Measurements from ENCODE around the gene DLGAP4.
"Not testable (repeated sequence)": the region's sequence is repeated elsewhere in the genome, so short reads cannot be mapped to it uniquely, and the experiment has no call there.

The DLGAP4 gene

DNA sequence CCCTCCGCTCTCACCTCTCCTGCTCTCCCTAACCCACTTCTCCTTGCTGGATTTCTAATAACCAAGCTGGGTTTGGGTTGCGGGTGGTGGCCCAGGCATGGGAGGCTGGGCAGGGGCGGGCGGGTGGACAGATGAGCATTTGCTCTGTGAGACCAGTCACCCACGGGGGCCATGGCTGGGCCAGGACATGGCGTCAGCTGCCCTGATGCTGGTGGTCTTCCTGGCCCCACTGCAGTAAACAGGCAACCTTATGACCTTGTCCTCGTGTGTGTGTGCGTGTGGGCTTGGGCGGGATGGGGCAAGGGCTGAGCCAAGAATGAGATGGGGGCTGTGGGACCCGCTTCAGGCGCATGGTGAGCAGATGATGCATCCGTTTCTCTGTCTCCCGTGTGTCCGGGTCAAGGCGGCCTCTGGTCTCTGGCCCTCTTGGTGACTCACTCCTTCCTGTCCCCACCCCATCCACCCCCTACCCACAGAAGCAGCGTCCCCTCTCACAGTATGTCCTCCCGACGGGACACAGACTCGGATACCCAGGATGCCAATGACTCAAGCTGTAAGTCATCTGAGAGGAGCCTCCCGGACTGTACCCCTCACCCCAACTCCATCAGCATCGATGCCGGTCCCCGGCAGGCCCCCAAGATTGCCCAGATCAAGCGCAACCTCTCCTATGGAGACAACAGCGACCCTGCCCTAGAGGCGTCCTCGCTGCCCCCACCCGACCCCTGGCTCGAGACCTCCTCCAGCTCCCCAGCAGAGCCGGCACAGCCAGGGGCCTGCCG is 193.8 kb downstream of the DLGAP4 start:
- DNase-seq (ENCODE audit: low read depth): no peak

DNA sequence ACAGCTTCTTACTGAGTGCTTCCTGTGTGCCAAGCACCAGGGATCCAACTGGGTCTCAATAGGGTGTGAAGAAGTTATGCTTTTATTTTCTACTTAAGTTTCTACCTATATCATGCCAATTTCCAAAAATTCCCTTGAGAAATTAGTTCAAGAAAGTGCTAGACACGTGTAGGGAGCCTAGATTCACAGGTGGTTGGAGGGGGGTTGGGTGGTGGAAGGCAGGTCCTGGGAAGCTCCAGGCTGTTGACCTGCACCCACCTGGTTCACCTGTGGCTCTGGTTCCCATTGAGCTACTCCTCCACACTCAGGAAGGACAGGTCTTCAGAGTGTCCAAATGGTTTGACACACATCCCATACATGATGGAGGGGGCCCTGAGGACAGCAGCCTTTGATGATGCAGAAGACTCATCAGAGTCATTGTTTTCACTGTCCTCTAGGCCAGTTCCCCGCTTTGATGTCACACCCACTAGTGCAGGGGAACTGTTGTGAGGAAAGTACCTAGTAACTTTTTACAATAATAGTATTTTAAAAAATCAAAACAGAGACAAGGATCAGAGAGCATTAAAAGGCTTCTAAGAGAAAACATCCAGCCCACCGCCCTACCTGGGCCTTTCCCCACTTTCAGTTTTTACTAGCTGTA is 195.3 kb downstream of the DLGAP4 start:
- DNase-seq (ENCODE audit: low read depth): no peak

DNA sequence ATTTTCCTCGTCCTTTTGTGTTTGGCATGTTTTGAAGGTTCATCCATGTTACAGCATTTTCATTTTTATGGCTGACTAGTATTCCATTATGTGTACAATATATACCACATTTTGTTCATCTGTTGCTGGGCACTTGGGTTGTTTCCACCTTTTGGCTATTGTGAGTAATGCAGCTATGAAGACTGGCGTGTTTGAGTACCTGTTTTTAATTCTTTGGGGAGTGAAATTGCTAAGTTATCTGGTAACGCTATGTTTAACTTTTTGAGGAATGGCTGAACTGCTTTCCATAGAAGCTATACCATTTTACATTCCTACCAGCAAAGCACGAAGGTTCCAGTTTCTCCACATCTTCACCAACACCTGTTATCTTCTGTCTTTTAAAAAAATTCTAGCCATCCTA is 198.2 kb downstream of the DLGAP4 start:
- DNase-seq (ENCODE audit: low read depth): no peak

DNA sequence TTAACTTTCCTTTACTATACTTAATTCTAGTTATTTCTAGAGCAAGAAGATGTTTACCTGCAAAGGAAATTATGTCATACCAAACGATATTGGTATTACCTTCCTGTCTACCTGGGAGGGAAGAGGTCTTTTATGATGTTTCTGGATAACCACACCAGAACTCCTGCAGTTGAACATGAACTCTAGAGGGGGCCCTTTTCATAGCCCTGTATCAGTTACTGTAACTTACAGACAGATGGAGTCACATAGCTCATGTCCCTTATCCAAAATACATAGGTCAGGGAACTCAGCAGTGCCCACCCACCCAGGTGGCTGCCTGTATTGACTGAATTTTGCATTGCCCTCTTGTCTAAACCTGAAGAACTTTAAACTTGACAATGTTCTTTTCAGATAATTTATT is 200.1 kb downstream of the DLGAP4 start:
- no peak for DNase-seq (ENCODE audit: low read depth)

DNA sequence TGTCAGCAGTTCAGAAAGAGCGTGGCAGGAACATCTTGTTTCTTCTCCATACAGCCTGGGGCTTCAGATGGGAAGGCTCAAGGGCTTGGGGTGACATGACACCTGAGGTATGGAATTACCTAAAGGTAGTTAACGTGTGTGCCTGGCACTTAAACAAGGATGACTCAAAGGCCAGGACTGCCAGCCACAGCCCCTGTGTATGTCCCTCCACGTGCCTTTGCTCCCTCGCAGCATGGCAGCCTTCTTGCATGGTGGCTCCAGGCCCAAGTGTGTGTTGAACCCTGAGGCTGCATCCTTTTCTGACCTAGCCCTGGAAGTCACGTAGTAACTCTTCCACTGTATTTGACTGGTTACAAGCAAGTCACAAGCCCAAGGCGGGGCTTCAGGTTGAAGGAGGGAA is 201.6 kb downstream of the DLGAP4 start:
- no peak for DNase-seq (ENCODE audit: low read depth)

DNA sequence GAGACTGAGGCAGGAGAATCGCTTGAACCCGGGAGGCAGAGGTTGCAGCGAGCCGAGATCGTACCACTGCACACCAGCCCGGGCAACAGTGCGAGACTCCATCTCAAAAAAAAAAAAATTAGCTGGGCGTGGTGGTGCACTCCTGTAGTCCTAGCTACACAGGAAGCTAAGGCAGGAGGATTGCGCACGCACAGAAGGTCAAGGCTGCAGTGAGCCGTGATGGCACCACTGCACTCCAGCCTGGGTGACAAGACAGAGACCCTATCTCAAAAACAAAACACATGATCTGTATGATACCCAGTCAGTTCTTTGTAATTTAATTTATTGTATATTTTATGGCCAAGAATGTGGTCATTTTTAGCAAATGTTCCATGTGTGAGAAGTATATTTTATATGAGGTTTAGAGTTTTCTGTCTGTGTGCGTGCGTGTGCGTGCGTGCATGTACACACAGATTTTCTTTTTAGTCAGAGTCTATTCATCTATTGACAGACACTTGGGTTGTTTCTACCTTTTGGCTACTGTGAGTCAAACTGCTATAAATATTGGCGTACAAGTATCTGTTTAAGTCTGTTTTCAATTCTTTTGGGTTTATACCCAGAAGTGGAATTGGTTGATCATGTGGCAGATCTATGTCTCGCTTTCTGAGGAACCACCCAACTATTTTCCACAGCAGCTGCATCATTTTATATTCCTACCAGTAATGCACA is 213.0 kb downstream of the DLGAP4 start:
- no peak for DNase-seq (ENCODE audit: low read depth)

DNA sequence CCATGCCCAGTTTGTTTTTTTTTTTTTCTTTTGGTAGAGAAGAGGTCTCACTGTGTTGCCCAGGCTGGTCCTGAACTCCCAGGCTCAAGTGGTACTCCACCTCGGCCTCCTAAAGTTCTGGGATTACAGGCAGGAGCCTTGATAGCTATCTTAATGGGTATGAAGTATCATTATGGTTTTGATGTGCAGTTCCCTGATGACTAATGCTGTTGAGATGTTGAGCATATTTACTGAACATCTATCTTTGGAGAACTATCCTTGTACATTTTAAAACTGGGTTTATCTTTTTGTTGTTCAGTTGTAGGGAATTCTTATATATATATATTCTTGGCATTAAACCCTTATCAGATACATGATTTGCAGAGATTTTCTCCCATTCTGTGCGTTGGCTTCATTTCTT is 213.8 kb downstream of the DLGAP4 start:
- DNase-seq (ENCODE audit: low read depth): no peak

DNA sequence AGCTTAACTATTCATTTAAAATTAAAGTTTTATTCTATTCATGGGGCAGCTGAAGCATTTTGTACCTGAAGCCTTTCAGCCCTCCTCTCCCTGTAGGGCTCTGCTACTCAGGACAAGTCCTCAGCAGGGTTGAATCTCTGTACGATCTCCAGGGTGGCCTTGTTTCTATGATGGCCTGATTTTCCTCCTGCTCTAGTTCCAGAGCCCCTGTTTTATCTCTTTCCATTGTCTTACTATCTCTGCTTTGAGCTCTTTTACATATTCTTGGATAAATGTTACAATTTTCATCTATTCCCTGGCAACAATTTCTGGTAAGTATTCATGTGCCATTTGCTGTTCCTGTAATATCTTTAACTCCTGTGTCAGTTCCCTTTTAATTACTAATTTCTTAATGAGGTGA is 215.4 kb downstream of the DLGAP4 start:
- DNase-seq (ENCODE audit: low read depth): no peak

DNA sequence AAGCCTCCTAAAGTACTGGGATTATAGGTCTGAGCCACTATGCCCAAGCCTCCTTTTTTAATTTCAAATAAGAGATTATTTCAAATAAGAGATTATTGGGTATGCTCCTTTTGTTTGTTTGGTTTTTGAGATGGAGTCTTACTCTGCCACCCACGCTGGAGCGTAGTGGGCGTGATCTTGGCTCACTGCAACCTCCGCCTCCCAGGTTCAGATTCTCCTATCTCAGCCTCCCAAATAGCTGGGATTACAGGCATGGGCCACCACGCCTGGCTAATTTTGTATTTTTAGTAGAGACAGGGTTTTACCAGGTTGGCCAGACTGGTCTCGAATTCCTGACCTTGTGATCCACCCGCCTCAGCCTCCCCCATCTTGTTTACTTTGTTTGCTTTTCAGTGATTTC is 216.3 kb downstream of the DLGAP4 start:
- not testable (repeated sequence) for DNase-seq (ENCODE audit: low read depth)

DNA sequence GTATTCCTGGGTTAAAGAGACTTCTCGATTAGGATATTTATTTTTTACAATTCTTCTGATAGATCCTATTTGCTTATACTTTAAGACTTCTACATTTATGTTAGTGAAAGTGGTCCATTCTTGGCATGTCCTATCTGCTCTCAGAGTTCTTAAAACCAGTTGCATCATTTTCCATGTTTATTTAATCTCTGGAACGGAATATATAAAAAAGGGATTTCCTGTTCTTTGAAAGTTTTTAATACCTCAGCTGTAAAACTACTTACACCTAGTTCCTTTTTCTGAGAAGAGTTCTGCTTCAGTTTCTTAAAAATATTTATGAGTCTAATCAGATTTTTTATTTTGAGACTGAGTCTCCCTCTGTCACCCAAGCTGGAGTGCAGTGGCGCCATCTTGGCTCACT is 217.2 kb downstream of the DLGAP4 start:
- no peak for DNase-seq (ENCODE audit: low read depth)

DNA sequence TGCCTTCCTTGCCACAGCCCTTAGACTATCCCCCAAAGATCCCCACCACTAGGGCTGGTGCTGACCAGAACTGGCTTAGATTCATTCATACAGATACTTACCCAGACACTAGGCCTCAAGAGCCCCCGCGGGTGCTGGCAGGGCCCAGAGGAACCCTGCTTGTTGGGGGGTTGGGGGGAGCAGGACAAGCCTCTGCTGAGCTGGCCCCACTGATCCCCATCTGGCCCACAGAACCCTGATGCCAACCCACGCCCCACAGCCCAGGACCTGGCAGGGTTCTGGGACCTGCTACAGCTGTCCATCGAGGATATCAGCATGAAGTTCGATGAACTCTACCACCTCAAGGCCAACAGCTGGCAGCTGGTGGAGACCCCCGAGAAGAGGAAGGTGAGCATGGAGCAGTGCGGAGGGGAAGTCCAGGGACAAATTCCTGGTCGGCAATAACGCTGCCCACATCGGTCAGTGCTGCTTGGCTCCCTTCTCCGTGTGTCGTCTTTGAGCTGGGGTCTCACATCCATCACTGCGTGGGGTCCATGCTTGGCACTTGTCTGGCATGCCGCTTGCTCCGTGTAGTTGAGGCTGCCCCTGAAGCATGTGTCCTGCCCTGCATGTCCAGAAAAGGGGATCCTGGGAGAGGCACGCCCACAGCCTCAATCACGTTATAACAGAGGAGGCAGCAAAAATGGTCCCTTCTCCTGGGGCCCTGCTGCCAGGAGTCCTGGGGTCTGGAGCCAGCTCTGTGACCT is 219.7 kb downstream of the DLGAP4 start:
- DNase-seq (ENCODE audit: low read depth): no peak

DNA sequence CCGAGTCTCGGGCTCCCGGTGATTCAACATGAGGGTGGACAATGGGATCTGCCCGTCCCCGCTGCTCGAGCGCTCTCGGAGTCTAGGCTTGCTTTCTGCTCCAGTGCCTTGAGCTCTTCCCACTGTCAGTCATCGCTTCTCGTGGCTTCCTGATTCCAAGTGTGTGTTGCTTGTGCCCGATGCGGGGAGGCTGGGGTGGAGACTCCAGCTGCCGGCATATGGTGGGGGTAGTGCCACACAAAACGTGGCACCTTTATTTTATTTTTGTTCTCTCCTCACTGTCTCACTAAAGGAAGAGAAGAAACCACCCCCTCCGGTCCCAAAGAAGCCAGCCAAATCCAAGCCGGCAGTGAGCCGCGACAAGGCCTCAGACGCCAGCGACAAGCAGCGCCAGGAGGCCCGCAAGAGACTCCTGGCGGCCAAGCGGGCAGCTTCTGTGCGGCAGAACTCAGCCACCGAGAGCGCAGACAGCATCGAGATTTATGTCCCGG is 220.4 kb downstream of the DLGAP4 start:
- no peak for DNase-seq (ENCODE audit: low read depth)

DNA sequence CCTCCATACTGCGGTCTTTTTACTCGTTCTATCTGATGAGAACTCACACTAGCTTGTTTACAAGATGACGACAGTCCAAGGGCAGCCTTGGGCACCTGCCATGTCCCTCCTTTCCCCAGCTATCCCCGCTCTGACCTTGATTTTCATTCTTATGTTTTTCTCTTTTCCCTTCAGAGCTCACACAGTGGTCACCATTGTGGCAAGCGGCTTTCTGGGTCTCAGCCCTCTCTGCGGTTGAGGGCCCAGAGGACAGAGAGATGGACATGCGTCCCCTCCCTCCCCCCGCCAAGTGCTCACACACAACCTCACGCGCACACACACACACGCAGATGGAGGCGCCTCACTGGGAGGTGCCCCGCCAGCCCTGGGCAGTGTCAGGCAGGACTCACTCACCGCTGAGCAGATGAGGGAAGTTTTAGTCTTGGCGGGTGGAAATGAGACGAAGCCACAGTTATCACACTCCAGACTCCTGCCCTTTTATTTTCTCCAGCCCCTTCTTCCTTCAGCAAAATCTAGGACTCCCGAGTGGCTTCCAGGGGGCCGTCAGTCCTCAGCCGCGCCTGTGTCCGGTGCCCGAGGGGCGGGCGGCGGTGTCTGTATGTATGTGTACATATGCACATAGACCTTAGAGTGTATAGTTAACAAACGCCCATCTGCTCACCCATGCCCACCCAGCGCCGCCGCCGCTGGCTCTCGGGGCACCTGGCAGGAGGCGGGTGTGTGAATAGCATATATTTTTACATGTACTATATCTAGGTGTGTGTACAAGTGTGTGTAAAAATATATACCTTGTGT is 221.4 kb downstream of the DLGAP4 start:
- DNase-seq (ENCODE audit: low read depth): no peak

DNA sequence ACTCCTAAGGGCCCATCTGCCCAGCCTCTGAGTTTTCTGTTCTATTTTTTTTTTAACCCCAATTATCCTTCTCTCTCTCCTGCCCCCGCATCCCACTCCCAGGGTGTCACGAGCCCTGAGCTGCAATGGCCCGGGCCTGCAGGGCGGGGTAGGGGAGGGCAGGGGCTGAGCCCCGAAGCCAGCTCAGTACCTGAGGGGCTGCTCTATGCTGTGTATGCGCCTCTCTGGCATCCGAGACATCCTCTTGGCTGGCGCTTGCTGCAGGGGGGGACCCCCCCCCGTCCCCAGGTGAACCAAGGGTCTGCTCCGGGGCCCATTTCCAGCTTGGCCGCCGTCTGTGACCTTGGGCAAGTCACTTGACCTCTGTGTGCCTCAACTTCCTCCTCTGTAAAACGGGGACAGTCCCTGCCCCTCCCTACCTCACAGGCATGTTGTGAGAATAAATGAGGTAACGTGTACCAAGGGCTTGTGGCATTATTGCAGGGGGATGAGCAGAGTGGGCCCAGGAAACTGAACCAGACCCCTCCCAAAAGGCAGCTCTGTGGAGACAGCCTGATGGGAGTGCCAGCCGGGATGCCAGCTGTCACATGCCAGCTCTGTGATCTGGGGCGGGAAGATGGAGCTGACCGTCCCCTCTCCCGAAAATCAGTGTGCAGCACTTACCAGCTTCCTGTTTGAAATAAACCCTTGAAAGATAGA is 222.2 kb downstream of the DLGAP4 start:
- DNase-seq (ENCODE audit: low read depth): no peak

DNA sequence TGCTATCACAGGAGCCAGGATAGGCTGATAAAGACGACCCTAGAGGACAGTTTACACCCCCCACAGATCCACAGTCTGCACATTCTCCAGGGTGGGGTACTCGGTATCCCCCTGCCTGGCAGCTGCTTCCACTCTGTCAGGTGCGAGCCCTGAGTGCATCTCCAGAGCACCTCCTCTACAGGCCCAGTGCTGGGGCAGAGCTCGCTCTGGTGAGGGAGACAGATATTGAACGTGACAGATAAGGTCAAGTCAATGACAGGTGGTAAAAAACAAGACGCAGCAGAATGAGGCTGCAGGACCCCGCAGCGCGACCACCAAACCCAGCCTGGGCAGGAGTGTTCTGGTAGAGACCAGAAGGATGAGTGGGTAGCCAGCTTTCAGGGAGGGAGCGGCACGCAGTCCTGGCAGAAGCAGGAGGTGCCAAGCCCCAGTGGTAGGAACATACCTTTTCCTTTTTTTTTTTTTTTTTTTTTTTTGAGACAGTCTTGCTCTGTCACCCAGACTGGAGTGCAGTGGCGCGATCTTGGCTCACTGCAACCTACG is 222.8 kb downstream of the DLGAP4 start:
- DNase-seq (ENCODE audit: low read depth): no peak

DNA sequence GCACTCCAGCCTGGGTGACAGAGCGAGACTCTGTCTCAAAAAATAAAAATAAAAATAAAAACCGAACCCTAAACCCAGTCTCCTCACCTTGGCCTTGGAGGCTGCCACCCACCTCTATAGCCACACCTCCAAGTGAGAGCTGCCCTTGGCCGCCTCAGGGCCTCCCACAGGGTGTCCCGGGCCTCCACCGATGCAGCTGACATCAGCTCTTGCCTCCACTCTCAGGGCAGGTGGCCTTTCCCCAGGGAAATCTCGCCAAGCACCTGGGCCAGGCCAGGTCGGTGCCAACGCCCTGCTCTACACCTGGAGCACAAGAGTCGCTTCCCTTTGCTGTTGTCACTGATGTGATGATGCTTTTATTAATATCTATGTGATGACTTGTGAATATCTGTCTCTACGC is 226.2 kb downstream of the DLGAP4 start:
- DNase-seq (ENCODE audit: low read depth): no peak

DNA sequence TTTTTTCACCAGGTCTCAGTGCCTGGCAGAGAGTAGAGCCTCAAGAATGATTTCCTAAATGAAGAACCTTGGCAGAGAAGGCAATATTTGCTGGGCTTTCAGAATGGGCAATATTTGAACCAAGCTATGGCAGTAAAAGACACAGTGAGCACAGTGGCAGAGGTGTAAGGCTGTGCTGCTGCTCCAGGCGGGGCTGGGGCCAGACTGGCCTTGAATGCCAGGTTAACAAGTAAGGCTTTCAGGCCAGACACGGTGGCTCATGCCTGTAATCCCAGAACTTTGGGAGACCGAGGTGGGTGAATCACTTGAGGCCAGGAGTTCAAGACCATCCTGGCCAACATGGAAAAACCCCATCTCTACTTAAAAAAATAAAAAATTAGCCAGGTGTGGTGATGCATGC is 226.7 kb downstream of the DLGAP4 start:
- DNase-seq (ENCODE audit: low read depth): no peak

DNA sequence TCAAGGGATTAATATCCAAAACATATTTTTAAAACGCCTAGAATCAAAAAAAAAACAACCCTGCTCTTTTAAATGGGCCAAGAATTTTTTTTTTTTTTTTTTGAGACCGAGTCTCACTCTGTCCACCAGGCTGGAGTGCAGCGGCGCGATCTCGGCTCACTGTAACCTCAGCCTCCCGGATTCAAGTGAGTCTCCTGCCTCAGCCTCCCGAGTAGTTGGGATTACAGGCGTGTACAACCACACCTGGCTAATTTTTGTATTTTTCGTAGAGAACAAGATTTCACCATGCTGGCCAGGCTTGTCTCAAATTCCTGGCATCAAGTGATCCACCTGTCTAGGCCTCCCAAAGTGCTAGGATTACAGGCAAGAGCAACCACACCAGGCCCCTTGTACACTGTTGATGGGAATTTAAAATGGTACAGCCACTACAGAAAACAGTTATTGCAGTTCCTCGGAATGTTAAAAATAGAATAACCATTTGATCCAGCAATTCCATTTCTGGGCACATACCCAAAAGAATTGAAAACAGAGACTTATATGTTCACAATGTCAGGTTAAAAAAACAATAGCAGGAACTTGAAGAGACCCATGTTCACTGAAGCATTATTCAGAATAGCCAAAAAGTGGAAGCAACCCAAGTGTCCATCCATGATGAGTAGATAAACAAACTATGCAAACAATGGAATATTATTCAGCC is 232.0 kb downstream of the DLGAP4 start:
- no peak for DNase-seq (ENCODE audit: low read depth)

DNA sequence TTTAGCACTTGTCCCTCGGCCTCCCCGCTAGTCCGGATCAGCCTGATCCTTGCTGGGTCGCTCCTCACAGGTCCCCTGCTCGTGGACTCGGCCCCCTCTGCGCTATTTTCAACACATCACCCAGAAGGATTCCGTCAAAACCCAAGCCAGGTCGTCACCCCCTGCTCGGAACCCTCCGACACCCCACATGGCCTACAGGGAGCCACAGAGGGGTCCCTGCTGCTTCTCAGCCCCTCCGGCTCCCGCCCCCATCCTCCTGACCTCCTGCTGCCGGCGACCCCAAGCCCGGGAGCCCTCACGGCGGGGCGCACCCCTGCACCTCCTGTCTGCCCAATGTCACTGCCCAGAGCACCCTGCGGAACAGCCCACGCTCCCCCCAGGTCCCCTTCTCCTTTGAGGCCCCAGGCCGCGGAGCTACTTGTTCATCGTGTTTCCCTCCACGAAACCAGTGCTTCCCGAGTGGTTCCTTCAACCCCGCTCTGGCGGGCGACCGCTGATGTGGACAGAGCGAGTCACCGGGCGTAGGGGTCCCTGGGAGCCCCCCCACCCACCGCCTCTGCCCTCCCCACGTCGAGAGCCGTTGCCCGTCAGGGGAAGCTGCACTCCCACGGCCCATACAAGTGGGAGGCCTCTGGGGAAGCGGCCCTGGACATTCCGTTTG is 234.5 kb downstream of the DLGAP4 start:
- no peak for DNase-seq (ENCODE audit: low read depth)

All from activated T-helper 1 cell treated with Interleukin-2 at 50 U/mL for 16 hours (primary cell).